Transverse colon (tissue), 4 donors: Measurements from ENCODE around the gene DTNA. TPM values are rescaled to one million over a fixed set of nuclear protein-coding genes. Genes with fewer than 3 reads are reported as not detected.

Experiments
- DNase-seq: peaks from one replicate; pipeline ENCODE4 v3.0.0-alpha.2; 2019
- H3K27ac ChIP-seq, 4 donors: fragments of 200-600 bp; sonication (generic); 2 replicates each; pipeline ENCODE4 v1.5.1; 2016 to 2018; ENCODE audit warnings: inconsistent platforms in 4 of 4
- H3K27me3 ChIP-seq: fragments of 200-600 bp; sonication (generic); 2 replicates; pipeline ENCODE4 v1.5.1; 2017; ENCODE audit warnings: inconsistent platforms
- H3K36me3 ChIP-seq, 4 donors: fragments of 200-600 bp; sonication (generic); 2 replicates each; pipeline ENCODE4 v1.5.1; 2017 to 2019; ENCODE audit warnings: inconsistent platforms in 4 of 4
- H3K4me1 ChIP-seq, 4 donors: fragments of 200-600 bp; sonication (generic); 2 replicates each; pipeline ENCODE4 v1.5.1; 2017 to 2020; ENCODE audit warnings: inconsistent platforms in 4 of 4
- H3K4me3 ChIP-seq, 4 donors: fragments of 200-600 bp; sonication (generic); 1 replicate in 1 of 4; 2 replicates in 3 of 4; pipeline versions ENCODE4 v1.5.1 to v1.6.1; 2017 to 2019; ENCODE audit warnings: inconsistent platforms in 4 of 4
- H3K9me3 ChIP-seq, 2 donors: fragments of 200-600 bp; sonication (generic); 2 replicates each; pipeline ENCODE4 v1.5.1; 2017 to 2019; ENCODE audit warnings: inconsistent platforms in 2 of 2
- CTCF ChIP-seq, 5 experiments: fragments of 200-600 bp in 3 of 5; fragments of 450-650 bp in 2 of 5; sonication (generic) in 3 of 5; IDR thresholded peaks; 1 replicate in 2 of 5; 2 replicates in 3 of 5; pipeline ENCODE4 v1.5.1; 2016 to 2017; ENCODE audit warnings: antibody characterized with exemption in 5 of 5, inconsistent platforms in 3 of 5, mild to moderate bottlenecking in 2 of 5, moderate library complexity in 1 of 5
- EP300 ChIP-seq: sonication (generic); formaldehyde crosslinking; IDR thresholded peaks from one replicate; pipeline ENCODE4 v1.6.1; 2017; ENCODE audit warnings: antibody characterized with exemption, low read depth
- POLR2A ChIP-seq: fragments of 450-650 bp; IDR thresholded peaks from one replicate; pipeline ENCODE4 v1.6.1; 2016; ENCODE audit warnings: antibody characterized with exemption, mild to moderate bottlenecking, moderate library complexity
- POLR2AphosphoS5 ChIP-seq, 3 donors: sonication (generic); formaldehyde crosslinking; IDR thresholded peaks; one replicate each; pipeline ENCODE4 v1.6.1; 2016; ENCODE audit warnings: antibody characterized with exemption in 3 of 3
- WGBS, 2 donors: methylation state at CpG; one replicate each; pipeline ENCODE4 v1.1.5; 2018; ENCODE audit warnings: low coverage in 1 of 2; 5-methylcytosine and 5-hydroxymethylcytosine counted together
- in situ Hi-C, 4 donors: fragments of 200-750 bp; cut with MboI; loops; one replicate each; pipeline versions ENCODE4 v1.15.0 to v1.15.1; 2017; ENCODE audit warnings: low sequenced_read_pairs in 3 of 4, low pct_ligation_motif_present in 1 of 4, low pct_unique_long_range_greater_than_20kb in 1 of 4
- intact Hi-C: fragments of 100-400 bp; cut with DNase I; formaldehyde crosslinking; loops from one replicate; pipeline ENCODE4 v1.15.1; 2023; ENCODE audit warnings: low total_unique reads
- total RNA-seq, 4 donors: library from RNA; depleted of rRNA; stranded (reverse); fragments of >200 nt; gene quantifications; one replicate each; pipeline ENCODE4 v1.1.0, GENCODE V29; 2016

The DTNA gene
- total RNA-seq, 4 donors from 2014 or later, result 8.9 to 74.4 (median 15.1) TPM

- no peak overlapping the region for H3K4me3 ChIP-seq
- no peaks in the 10 kb centered on the region for H3K9me3 ChIP-seq
- in situ Hi-C loops (no loop called here), intact Hi-C loops (no loop called here)
- H3K27ac ChIP-seq, result no peak overlapping the region
- no peaks in the 10 kb centered on the region for H3K36me3 ChIP-seq
- no peak for DNase-seq
- no peaks in the 10 kb centered on the region for H3K4me1 ChIP-seq
- 52 to 75% methylated on average over 5 of the region's 5 CpGs for WGBS, 2 donors
- no peaks in the 10 kb centered on the region for H3K27me3 ChIP-seq
- TF ChIP-seq EP300 (no peak), POLR2AphosphoS5 (IDR thresholded peaks at IDR 0.05) (no peak), POLR2A (no peak), CTCF (IDR thresholded peaks at IDR 0.05) (no peak)
These were observed 138.1 kb downstream of the DTNA start for GRCh38 chr18:34848156-34848555.

GRCh38 chr18:34848695-34849094, 138.6 kb downstream of the DTNA start:
- in situ Hi-C loops, result no loop called here
- no peak for TF ChIP-seq CTCF (IDR thresholded peaks at IDR 0.05)
- TF ChIP-seq EP300, result no peak
- no peak for TF ChIP-seq POLR2AphosphoS5 (IDR thresholded peaks at IDR 0.05)
- no peak for TF ChIP-seq POLR2A
- Histone ChIP-seq H3K27me3 (no peaks in the 10 kb centered on the region), H3K4me3 (no peak overlapping the region), H3K4me1 (no peaks in the 10 kb centered on the region), H3K27ac (no peak overlapping the region), H3K36me3 (no peaks in the 10 kb centered on the region), H3K9me3 (no peaks in the 10 kb centered on the region)
- WGBS, 2 donors, result 93 to 100% methylated on average over 2 to 3 of the region's 3 CpGs
- no peak for DNase-seq
- intact Hi-C loops, result no loop called here

GRCh38 chr18:34857320-34857719, 147.2 kb downstream of the DTNA start:
- DNase-seq, result no peak
- Histone ChIP-seq H3K4me1 (peaks cover 0 to 4% (median 2%) of the 10 kb centered on the region in 4 donors), H3K27ac (no peak overlapping the region), H3K9me3 (no peaks in the 10 kb centered on the region), H3K4me3 (no peak overlapping the region), H3K36me3 (no peaks in the 10 kb centered on the region), H3K27me3 (no peaks in the 10 kb centered on the region)
- TF ChIP-seq POLR2A, result no peak
- TF ChIP-seq EP300, result no peak
- 85 to 90% methylated on average over 3 of the region's 3 CpGs for WGBS, 2 donors
- in situ Hi-C loops (loop anchor here in 2 of 4 donors (25.0 kb wide), 2 partner anchors 105 to 280 kb away; no protein-coding TSS in a partner anchor), intact Hi-C loops (no loop called here)

- Histone ChIP-seq H3K4me3 (no peak overlapping the region), H3K27me3 (no peaks in the 10 kb centered on the region), H3K36me3 (no peaks in the 10 kb centered on the region), H3K9me3 (no peaks in the 10 kb centered on the region), H3K27ac (no peak overlapping the region), H3K4me1 (peaks cover 0 to 4% (median 2%) of the 10 kb centered on the region in 4 donors)
- in situ Hi-C loops, result loop anchor here in 2 of 4 donors (25.0 kb wide), 2 partner anchors 104 to 279 kb away; no protein-coding TSS in a partner anchor
- intact Hi-C loops, result no loop called here
- no peak for DNase-seq
- 91 to 100% methylated on average over 3 to 5 of the region's 5 CpGs for WGBS, 2 donors
- no peak for TF ChIP-seq EP300
- no peak for TF ChIP-seq CTCF (IDR thresholded peaks at IDR 0.05)
- TF ChIP-seq POLR2AphosphoS5 (IDR thresholded peaks at IDR 0.05), result no peak
- TF ChIP-seq POLR2A, result no peak
These were observed 148.1 kb downstream of the DTNA start for GRCh38 chr18:34858188-34858587.

GRCh38 chr18:34859496-34859895, 149.4 kb downstream of the DTNA start:
- no peak overlapping the region for H3K27ac ChIP-seq
- no peaks in the 10 kb centered on the region for H3K9me3 ChIP-seq
- no peaks in the 10 kb centered on the region for H3K36me3 ChIP-seq
- intact Hi-C loops (no loop called here), in situ Hi-C loops (loop anchor here in 2 of 4 donors (25.0 kb wide), 2 partner anchors 103 to 278 kb away; no protein-coding TSS in a partner anchor)
- TF ChIP-seq CTCF (IDR thresholded peaks at IDR 0.05) (no peak), EP300 (no peak), POLR2AphosphoS5 (IDR thresholded peaks at IDR 0.05) (no peak), POLR2A (no peak)
- DNase-seq, result no peak
- no peaks in the 10 kb centered on the region for H3K27me3 ChIP-seq
- peaks cover 0 to 4% (median 2%) of the 10 kb centered on the region in 4 donors for H3K4me1 ChIP-seq
- no peak overlapping the region for H3K4me3 ChIP-seq
- 73 to 83% methylated on average over 6 to 7 of the region's 7 CpGs for WGBS, 2 donors
